OCI-LY1 (cell line): ENCODE results near the gene SLC43A2.

Experiments
- H2AFZ ChIP-seq: fragments of 200-600 bp; sonication (generic), shearing (Covaris generic); 2 replicates; pipeline ENCODE4 v1.6.0; 2014; ENCODE audit warnings: antibody characterized with exemption, mild to moderate bottlenecking, low read length
- H3F3A ChIP-seq: fragments of 200-600 bp; sonication (generic), shearing (Covaris generic); 2 replicates; pipeline ENCODE4 v1.6.0; 2014; ENCODE audit warnings: mild to moderate bottlenecking, antibody characterized with exemption, low read length, moderate library complexity; ENCODE audit not compliant: insufficient read depth
- H3K27ac ChIP-seq: fragments of 200-600 bp; sonication (generic); 2 replicates; pipeline ENCODE4 v1.5.1; 2014; ENCODE audit warnings: low read length, mixed run types, mild to moderate bottlenecking, low read depth; ENCODE audit not compliant: poor library complexity, severe bottlenecking
- H3K27me3 ChIP-seq: fragments of 200-600 bp; sonication (generic); 2 replicates; pipeline ENCODE4 v1.6.0; 2014; ENCODE audit warnings: antibody characterized with exemption, mild to moderate bottlenecking, low read length, moderate library complexity; ENCODE audit not compliant: insufficient read depth
- H3K36me3 ChIP-seq: fragments of 200-600 bp; sonication (generic); 2 replicates; pipeline ENCODE4 v1.6.1; 2014; ENCODE audit warnings: mild to moderate bottlenecking, antibody characterized with exemption, low read length, moderate library complexity, mixed read lengths; ENCODE audit not compliant: insufficient read depth
- H3K4me1 ChIP-seq: fragments of 200-600 bp; sonication (generic); 2 replicates; pipeline ENCODE4 v1.5.1; 2014; ENCODE audit warnings: mild to moderate bottlenecking, low read length, moderate library complexity; ENCODE audit not compliant: insufficient read depth, severe bottlenecking
- H3K4me2 ChIP-seq: fragments of 200-600 bp; sonication (generic), shearing (Covaris generic); 2 replicates; pipeline ENCODE4 v1.6.1; 2014; ENCODE audit warnings: low read length
- H3K4me3 ChIP-seq: fragments of 200-600 bp; sonication (generic); 2 replicates; pipeline ENCODE4 v1.5.1; 2014; ENCODE audit warnings: low read length, low read depth, mild to moderate bottlenecking, mixed read lengths; ENCODE audit not compliant: poor library complexity, severe bottlenecking
- H3K79me2 ChIP-seq: fragments of 200-600 bp; shearing (Covaris generic); 2 replicates; pipeline ENCODE4 v1.6.1; 2016; ENCODE audit warnings: mixed run types, low read length, mixed read lengths; ENCODE audit not compliant: insufficient read depth
- H3K9ac ChIP-seq: fragments of 200-600 bp; sonication (generic), shearing (Covaris generic); 2 replicates; pipeline ENCODE4 v1.6.1; 2014; ENCODE audit warnings: mild to moderate bottlenecking, low read length, mixed read lengths
- H3K9me2 ChIP-seq: fragments of 200-600 bp; sonication (generic), shearing (Covaris generic); 2 replicates; pipeline ENCODE4 v1.6.1; 2014; ENCODE audit warnings: low read depth, mild to moderate bottlenecking, low read length, mixed read lengths
- H3K9me3 ChIP-seq: fragments of 200-600 bp; shearing (Covaris generic); 2 replicates; pipeline ENCODE4 v1.6.1; 2014; ENCODE audit warnings: low read length, mixed read lengths
- H4K20me1 ChIP-seq: fragments of 200-600 bp; sonication (generic), shearing (Covaris generic); 2 replicates; pipeline ENCODE4 v1.6.0; 2016; ENCODE audit warnings: mild to moderate bottlenecking, low read length; ENCODE audit not compliant: insufficient read depth
- CTCF ChIP-seq: fragments of 200-600 bp; sonication (generic), shearing (Covaris generic); IDR thresholded peaks from 2 replicates; pipeline ENCODE4 v1.5.1; 2017; ENCODE audit warnings: mild to moderate bottlenecking, antibody characterized with exemption, low read length, moderate library complexity, mixed read lengths
- EZH2 ChIP-seq: fragments of 200-600 bp; sonication (generic), shearing (Covaris generic); IDR thresholded peaks from 2 replicates; pipeline ENCODE4 v1.8.0; 2017; ENCODE audit warnings: borderline replicate concordance, mixed run types, mild to moderate bottlenecking, antibody characterized with exemption, low read length, moderate library complexity, mixed read lengths

The SLC43A2 gene

GRCh38 chr17:1625581-1625980 lies 3.1 kb downstream of the SLC43A2 start:
- H3K4me3 ChIP-seq: peak overlapping the region; percentile 92
- peak overlapping the region; percentile 92 for H3K9ac ChIP-seq
- peak overlapping the region; percentile 96 for H3K27ac ChIP-seq

GRCh38 chr17:1625053-1625452 lies 3.6 kb downstream of the SLC43A2 start:
- Histone ChIP-seq H3K9me3 (no peaks in the 10 kb centered on the region), H3K79me2 (peaks cover 24% of the 10 kb centered on the region), H2AFZ (no peak overlapping the region), H3K9me2 (no peaks in the 10 kb centered on the region), H3K4me2 (peak overlapping the region; percentile 96), H3K4me3 (peak overlapping the region; percentile 92), H3F3A (no peaks in the 10 kb centered on the region), H3K9ac (peak overlapping the region; percentile 92), H3K27ac (peak overlapping the region; percentile 96), H3K27me3 (no peaks in the 10 kb centered on the region), H4K20me1 (no peaks in the 10 kb centered on the region), H3K36me3 (peaks cover 67% of the 10 kb centered on the region), H3K4me1 (peaks cover 34% of the 10 kb centered on the region)
- TF ChIP-seq EZH2 (no peak), CTCF (no peak)

More at GRCh38 chr17:1625581-1625980, 3.1 kb downstream of the SLC43A2 start:
- Histone ChIP-seq H3K4me1 (peaks cover 39% of the 10 kb centered on the region), H4K20me1 (no peaks in the 10 kb centered on the region), H3K27me3 (no peaks in the 10 kb centered on the region), H3K79me2 (peaks cover 24% of the 10 kb centered on the region), H3K9me2 (no peaks in the 10 kb centered on the region), H3K9me3 (no peaks in the 10 kb centered on the region), H3K36me3 (peaks cover 62% of the 10 kb centered on the region), H3K4me2 (peak overlapping the region; percentile 96), H3F3A (no peaks in the 10 kb centered on the region), H2AFZ (no peak overlapping the region)
- TF ChIP-seq CTCF: no peak
- no peak for TF ChIP-seq EZH2

- peak overlapping the region; percentile 96 for H3K4me2 ChIP-seq
- H3K79me2 ChIP-seq: peaks cover 24% of the 10 kb centered on the region
- H3F3A ChIP-seq: no peaks in the 10 kb centered on the region
- H3K27me3 ChIP-seq: no peaks in the 10 kb centered on the region
- TF ChIP-seq EZH2: no peak
- peaks cover 71% of the 10 kb centered on the region for H3K36me3 ChIP-seq
- H3K9ac ChIP-seq: peak overlapping the region; percentile 92; the same call in 1 of the 2 replicates
- peaks cover 31% of the 10 kb centered on the region for H3K4me1 ChIP-seq
- no peaks in the 10 kb centered on the region for H4K20me1 ChIP-seq
- no peak overlapping the region for H2AFZ ChIP-seq
- H3K9me2 ChIP-seq: no peaks in the 10 kb centered on the region
- H3K4me3 ChIP-seq: peak overlapping the region; percentile 92
- H3K9me3 ChIP-seq: no peaks in the 10 kb centered on the region
- H3K27ac ChIP-seq: peak overlapping the region; percentile 96
Measured at GRCh38 chr17:1624650-1625049, 4.0 kb downstream of the SLC43A2 start.

- Histone ChIP-seq H3F3A (no peaks in the 10 kb centered on the region), H3K27ac (no peak overlapping the region), H3K4me3 (no peak overlapping the region), H3K4me2 (no peak overlapping the region), H3K9me2 (no peaks in the 10 kb centered on the region), H3K27me3 (no peaks in the 10 kb centered on the region), H3K9me3 (no peaks in the 10 kb centered on the region), H3K9ac (no peak overlapping the region), H2AFZ (no peak overlapping the region), H4K20me1 (no peaks in the 10 kb centered on the region), H3K4me1 (peaks cover 28% of the 10 kb centered on the region), H3K36me3 (peaks cover 86% of the 10 kb centered on the region), H3K79me2 (peaks cover 24% of the 10 kb centered on the region)
- TF ChIP-seq CTCF (no peak), EZH2 (no peak)
Measured at GRCh38 chr17:1623057-1623630, 5.5 kb downstream of the SLC43A2 start.
